OCI-LY1 (cell line): ENCODE results near the gene RTP1.

ENCODE experiments used
- EZH2 ChIP-seq: fragments of 200-600 bp; sonication (generic), shearing (Covaris generic); IDR thresholded peaks from 2 replicates; pipeline ENCODE4 v1.8.0; 2017; ENCODE audit warnings: borderline replicate concordance, mixed run types, mild to moderate bottlenecking, antibody characterized with exemption, low read length, moderate library complexity, mixed read lengths
- TF ChIP-seq, protein P1 (sequence below): fragments of 200-600 bp; sonication (generic), shearing (Covaris generic); IDR thresholded peaks from 2 replicates; pipeline ENCODE4 v1.5.1; 2017; ENCODE audit warnings: mild to moderate bottlenecking, antibody characterized with exemption, low read length, moderate library complexity, mixed read lengths

DNA sequence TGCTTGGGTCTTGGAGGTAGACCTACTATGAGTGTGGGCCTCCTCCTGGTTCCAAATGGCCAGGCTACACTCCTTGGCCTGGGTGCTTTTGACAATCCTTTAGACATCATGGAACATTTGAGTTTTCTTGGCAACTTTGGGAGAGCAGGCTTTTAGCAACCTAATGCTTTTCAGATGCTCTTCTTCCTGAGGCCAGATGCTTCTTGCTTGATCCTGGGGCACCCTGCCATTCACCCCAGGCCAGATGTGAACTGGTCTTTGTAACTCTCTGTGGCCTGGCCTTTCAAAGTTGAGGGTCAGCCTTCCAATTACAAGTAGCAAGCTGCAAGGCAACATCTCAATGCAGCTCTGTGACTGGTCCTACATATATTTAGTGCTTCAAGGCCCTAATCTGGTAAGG is 40.5 kb downstream of the RTP1 start:
- TF ChIP-seq, protein P1, sequence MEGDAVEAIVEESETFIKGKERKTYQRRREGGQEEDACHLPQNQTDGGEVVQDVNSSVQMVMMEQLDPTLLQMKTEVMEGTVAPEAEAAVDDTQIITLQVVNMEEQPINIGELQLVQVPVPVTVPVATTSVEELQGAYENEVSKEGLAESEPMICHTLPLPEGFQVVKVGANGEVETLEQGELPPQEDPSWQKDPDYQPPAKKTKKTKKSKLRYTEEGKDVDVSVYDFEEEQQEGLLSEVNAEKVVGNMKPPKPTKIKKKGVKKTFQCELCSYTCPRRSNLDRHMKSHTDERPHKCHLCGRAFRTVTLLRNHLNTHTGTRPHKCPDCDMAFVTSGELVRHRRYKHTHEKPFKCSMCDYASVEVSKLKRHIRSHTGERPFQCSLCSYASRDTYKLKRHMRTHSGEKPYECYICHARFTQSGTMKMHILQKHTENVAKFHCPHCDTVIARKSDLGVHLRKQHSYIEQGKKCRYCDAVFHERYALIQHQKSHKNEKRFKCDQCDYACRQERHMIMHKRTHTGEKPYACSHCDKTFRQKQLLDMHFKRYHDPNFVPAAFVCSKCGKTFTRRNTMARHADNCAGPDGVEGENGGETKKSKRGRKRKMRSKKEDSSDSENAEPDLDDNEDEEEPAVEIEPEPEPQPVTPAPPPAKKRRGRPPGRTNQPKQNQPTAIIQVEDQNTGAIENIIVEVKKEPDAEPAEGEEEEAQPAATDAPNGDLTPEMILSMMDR: no peak
- no peak for TF ChIP-seq EZH2
